ACHN (cell line): ENCODE data around the gene COX6B2.

Source experiments
- DNase-seq: peaks from one replicate; pipeline ENCODE4 v3.0.0-alpha.2; 2015
- in situ Hi-C: cut with HindIII; loops from 2 replicates; pipeline ENCODE4 v1.10.0; 2017; ENCODE audit warnings: low sequenced_read_pairs, low pct_ligation_motif_present, low pct_unique_long_range_greater_than_20kb

Gene COX6B2

GRCh38 chr19:55384131-55384919 lies 29.8 kb upstream of the COX6B2 start, which contains the start of gene TMEM238:
Gene TMEM238, minus strand, starts transcription at chr19:55384292. Its CDS starts 33 bp downstream, at chr19:55384259.
- DNase-seq = no peak
- in situ Hi-C loops = no loop called here

- DNase-seq = peak; percentile 70
Measured at GRCh38 chr19:55383279-55384130, 29.0 kb upstream of the COX6B2 start.

GRCh38 chr19:55382522-55383054 lies 28.1 kb upstream of the COX6B2 start:
- in situ Hi-C loops = no loop called here
- no peak for DNase-seq

More at GRCh38 chr19:55383279-55384130, 29.0 kb upstream of the COX6B2 start:
- in situ Hi-C loops = no loop called here

- in situ Hi-C loops = no loop called here
- no peak for DNase-seq
Measured at GRCh38 chr19:55382013-55382412, 27.5 kb upstream of the COX6B2 start.

- DNase-seq = no peak
- in situ Hi-C loops = no loop called here
Measured at GRCh38 chr19:55379174-55379573, 24.7 kb upstream of the COX6B2 start.

- no peak for DNase-seq
Measured at GRCh38 chr19:55377356-55378131, 23.0 kb upstream of the COX6B2 start.

GRCh38 chr19:55376241-55376933 lies 21.9 kb upstream of the COX6B2 start, which contains the start of gene TMEM190:
Gene TMEM190, plus strand, starts transcription at chr19:55376826. Its CDS starts 28 bp downstream, at chr19:55376854.
- DNase-seq = no peak
- in situ Hi-C loops = no loop called here

More at GRCh38 chr19:55377356-55378131, 23.0 kb upstream of the COX6B2 start:
- in situ Hi-C loops = no loop called here

GRCh38 chr19:55373993-55374757 lies 19.7 kb upstream of the COX6B2 start:
- DNase-seq = peak; percentile 11
- in situ Hi-C loops = no loop called here

- in situ Hi-C loops = no loop called here
- no peak for DNase-seq
Measured at GRCh38 chr19:55373306-55373992, 18.9 kb upstream of the COX6B2 start.

- in situ Hi-C loops = no loop called here
- DNase-seq = no peak
Measured at GRCh38 chr19:55372316-55373081, 18.0 kb upstream of the COX6B2 start.

GRCh38 chr19:55370305-55370988 lies 15.9 kb upstream of the COX6B2 start, which contains the start of gene IL11:
Gene IL11, minus strand, starts transcription at chr19:55370463. Its CDS starts 153 bp downstream, at chr19:55370310.
- peak; percentile 33 for DNase-seq
- in situ Hi-C loops = no loop called here

- in situ Hi-C loops = no loop called here
- peak; percentile 64 for DNase-seq
Measured at GRCh38 chr19:55369653-55370304, 15.3 kb upstream of the COX6B2 start.

- in situ Hi-C loops = no loop called here
- DNase-seq = no peak
Measured at GRCh38 chr19:55368701-55369563, 14.4 kb upstream of the COX6B2 start.

- in situ Hi-C loops = no loop called here
- no peak for DNase-seq
Measured at GRCh38 chr19:55368106-55368505, 13.6 kb upstream of the COX6B2 start.
